DND-41 (cell line): ENCODE measurements around the gene DPH1.

ENCODE experiments used
- ATAC-seq: fragments of 200-7000 bp; cut with Tn5 transposase; 3 replicates; pipeline ENCODE4 v1.9.1; 2021; ENCODE audit warnings: low read depth; ENCODE audit not compliant: insufficient read depth
- DNase-seq: peaks from one replicate; pipeline ENCODE4 v3.0.0-alpha.2; 2020
- H2AFZ ChIP-seq: 2 replicates; pipeline ENCODE4 v1.6.0; 2012; ENCODE audit warnings: low read depth, low read length
- H3K27ac ChIP-seq: 2 replicates; pipeline ENCODE4 v1.5.1; 2012; ENCODE audit warnings: low read length, inconsistent platforms
- H3K27me3 ChIP-seq: fragments of 200-600 bp; sonication (generic); 2 replicates; pipeline ENCODE4 v1.6.0; 2012; ENCODE audit warnings: low read length, mild to moderate bottlenecking, inconsistent platforms; ENCODE audit not compliant: insufficient read depth, poor library complexity
- H3K36me3 ChIP-seq: 2 replicates; pipeline ENCODE4 v1.5.1; 2012; ENCODE audit warnings: low read length, inconsistent platforms; ENCODE audit not compliant: insufficient read depth
- H3K4me1 ChIP-seq: 2 replicates; pipeline ENCODE4 v1.5.1; 2012; ENCODE audit warnings: mild to moderate bottlenecking, low read length; ENCODE audit not compliant: insufficient read depth
- H3K4me2 ChIP-seq: 2 replicates; pipeline ENCODE4 v1.6.0; 2012; ENCODE audit warnings: mild to moderate bottlenecking, moderate library complexity, low read length, inconsistent platforms; ENCODE audit not compliant: insufficient read depth
- H3K4me3 ChIP-seq, 2 experiments: fragments of 200-600 bp in 1 of 2; shearing (Covaris generic) in 1 of 2; 2 replicates each; pipeline ENCODE4 v1.5.1; 2012 to 2016; ENCODE audit warnings: inconsistent platforms in 2 of 2, low read length in 2 of 2, mild to moderate bottlenecking in 2 of 2, low read depth in 1 of 2, moderate library complexity in 1 of 2
- H3K79me2 ChIP-seq: 2 replicates; pipeline ENCODE4 v1.6.0; 2012; ENCODE audit warnings: low read length, inconsistent platforms; ENCODE audit not compliant: insufficient read depth
- H3K9ac ChIP-seq: 2 replicates; pipeline ENCODE4 v1.6.0; 2012; ENCODE audit warnings: low read depth, mild to moderate bottlenecking, inconsistent platforms, low read length, moderate library complexity
- H3K9me3 ChIP-seq: 2 replicates; pipeline ENCODE4 v1.5.1; 2012; ENCODE audit warnings: low read length, moderate library complexity, mild to moderate bottlenecking, inconsistent platforms; ENCODE audit not compliant: insufficient read depth, severe bottlenecking
- H4K20me1 ChIP-seq: 2 replicates; pipeline ENCODE4 v1.6.0; 2012; ENCODE audit warnings: low read length; ENCODE audit not compliant: insufficient read depth
- EZH2 ChIP-seq: IDR thresholded peaks from 3 replicates; pipeline ENCODE4 v1.6.1; 2012; ENCODE audit warnings: borderline replicate concordance, low read depth, mild to moderate bottlenecking, moderate library complexity, low read length, inconsistent platforms; ENCODE audit not compliant: severe bottlenecking
- TF ChIP-seq, protein P1 (sequence below): IDR thresholded peaks from 2 replicates; pipeline ENCODE4 v1.5.1; 2012; ENCODE audit warnings: borderline replicate concordance, low read length, moderate library complexity, mild to moderate bottlenecking; ENCODE audit not compliant: poor library complexity, severe bottlenecking; ENCODE audit errors: extremely low read depth

DPH1 gene

DNA sequence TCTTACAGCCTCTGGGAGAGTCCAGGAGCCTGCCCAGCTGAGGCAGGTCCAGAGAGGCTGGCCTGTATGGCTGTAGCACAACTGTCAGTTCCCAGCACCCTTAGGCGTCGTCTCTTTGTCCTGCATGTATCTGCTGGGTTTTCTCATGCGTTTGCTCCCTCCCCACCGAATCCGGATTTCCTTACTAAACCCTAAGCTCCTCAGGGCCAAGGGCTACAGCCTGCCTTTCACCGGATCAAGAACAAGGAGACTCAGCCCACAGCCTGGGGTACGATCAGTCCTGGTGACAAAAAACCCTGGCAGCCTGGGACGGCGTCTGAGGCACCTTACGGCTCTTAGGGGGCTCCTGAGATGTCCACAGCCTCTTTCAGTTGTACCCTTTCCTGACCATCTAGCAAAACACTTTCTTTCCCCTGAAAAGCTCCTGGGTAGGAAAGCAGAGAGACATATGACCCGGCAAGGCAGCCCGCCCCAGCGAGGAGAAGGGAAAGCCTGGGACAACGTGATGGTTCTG is 37.2 kb downstream of the DPH1 start:
- ATAC-seq (no peak), DNase-seq (no peak)
- TF ChIP-seq, protein P1, sequence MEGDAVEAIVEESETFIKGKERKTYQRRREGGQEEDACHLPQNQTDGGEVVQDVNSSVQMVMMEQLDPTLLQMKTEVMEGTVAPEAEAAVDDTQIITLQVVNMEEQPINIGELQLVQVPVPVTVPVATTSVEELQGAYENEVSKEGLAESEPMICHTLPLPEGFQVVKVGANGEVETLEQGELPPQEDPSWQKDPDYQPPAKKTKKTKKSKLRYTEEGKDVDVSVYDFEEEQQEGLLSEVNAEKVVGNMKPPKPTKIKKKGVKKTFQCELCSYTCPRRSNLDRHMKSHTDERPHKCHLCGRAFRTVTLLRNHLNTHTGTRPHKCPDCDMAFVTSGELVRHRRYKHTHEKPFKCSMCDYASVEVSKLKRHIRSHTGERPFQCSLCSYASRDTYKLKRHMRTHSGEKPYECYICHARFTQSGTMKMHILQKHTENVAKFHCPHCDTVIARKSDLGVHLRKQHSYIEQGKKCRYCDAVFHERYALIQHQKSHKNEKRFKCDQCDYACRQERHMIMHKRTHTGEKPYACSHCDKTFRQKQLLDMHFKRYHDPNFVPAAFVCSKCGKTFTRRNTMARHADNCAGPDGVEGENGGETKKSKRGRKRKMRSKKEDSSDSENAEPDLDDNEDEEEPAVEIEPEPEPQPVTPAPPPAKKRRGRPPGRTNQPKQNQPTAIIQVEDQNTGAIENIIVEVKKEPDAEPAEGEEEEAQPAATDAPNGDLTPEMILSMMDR, result no peak
- TF ChIP-seq EZH2, result no peak
- Histone ChIP-seq H3K9ac (no peak overlapping the region), H4K20me1 (peaks cover 6% of the 10 kb centered on the region; the same call in 1 of the 2 replicates), H3K27me3 (no peaks in the 10 kb centered on the region), H3K27ac (no peak overlapping the region), H2AFZ (no peak overlapping the region), H3K79me2 (no peaks in the 10 kb centered on the region), H3K4me1 (no peaks in the 10 kb centered on the region), H3K4me3 (no peak overlapping the region), H3K4me2 (no peak overlapping the region), H3K36me3 (peaks cover 84% of the 10 kb centered on the region), H3K9me3 (no peaks in the 10 kb centered on the region)

DNA sequence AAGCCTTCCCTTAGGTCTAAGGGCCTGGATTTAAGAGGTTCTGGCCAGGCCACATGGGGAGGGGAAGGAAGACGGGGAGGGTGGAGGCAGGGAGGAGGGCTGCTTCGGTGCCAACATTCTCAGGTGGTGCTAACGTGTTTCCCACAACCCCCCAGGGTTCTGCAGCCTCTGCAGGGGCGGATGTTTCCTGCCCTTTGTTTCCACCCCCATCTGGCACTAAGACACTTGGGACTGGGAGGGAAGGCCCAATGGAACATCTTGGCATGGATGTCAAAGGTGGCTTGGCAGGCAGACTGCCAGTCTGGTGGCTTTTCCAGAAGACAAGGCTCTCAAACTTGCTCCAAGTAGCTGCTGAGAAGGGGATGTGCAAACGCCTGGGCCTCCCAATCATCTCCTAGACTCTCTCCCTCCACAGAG is 37.7 kb downstream of the DPH1 start:
- DNase-seq, result peak; percentile 27
- ATAC-seq, result no peak
- no peak for TF ChIP-seq EZH2
- TF ChIP-seq, protein P1, result no peak
- Histone ChIP-seq H4K20me1 (peaks cover 6% of the 10 kb centered on the region; the same call in 1 of the 2 replicates), H3K79me2 (no peaks in the 10 kb centered on the region), H2AFZ (no peak overlapping the region), H3K9ac (no peak overlapping the region), H3K27ac (no peak overlapping the region), H3K9me3 (no peaks in the 10 kb centered on the region), H3K4me3 (no peak overlapping the region), H3K4me1 (no peaks in the 10 kb centered on the region), H3K36me3 (peaks cover 84% of the 10 kb centered on the region), H3K4me2 (no peak overlapping the region), H3K27me3 (no peaks in the 10 kb centered on the region)

DNA sequence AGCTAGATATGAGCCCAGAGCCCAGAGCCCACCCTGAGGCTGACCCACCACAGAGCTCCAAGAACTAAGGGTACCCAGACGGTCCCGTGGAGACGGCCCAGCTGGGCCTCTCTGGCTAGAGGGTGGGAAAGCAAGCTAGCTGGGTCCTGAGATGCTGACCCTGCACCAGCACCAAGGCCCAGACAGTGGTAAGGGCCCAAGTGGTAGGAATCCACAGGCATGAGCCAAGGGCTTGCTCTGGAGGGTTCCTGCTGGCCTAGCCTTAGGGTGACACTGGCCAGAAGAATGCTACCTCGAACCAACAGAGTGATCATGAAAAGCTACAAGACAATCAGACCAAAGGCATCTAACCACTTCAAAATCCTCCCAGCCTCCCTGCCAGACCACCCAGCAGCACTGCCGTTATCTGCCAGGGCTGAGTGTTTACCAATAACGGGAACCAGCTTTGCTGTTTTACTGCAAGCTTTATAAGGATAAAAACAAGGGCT is 38.1 kb downstream of the DPH1 start:
- no peak for DNase-seq
- no peak for ATAC-seq
- Histone ChIP-seq H3K36me3 (peaks cover 81% of the 10 kb centered on the region), H3K4me2 (no peak overlapping the region), H3K9ac (no peak overlapping the region), H3K9me3 (no peaks in the 10 kb centered on the region), H3K27ac (0 out of 2 replicates have a peak overlapping the region, but pooled peaks have one; percentile 23), H4K20me1 (peaks cover 6% of the 10 kb centered on the region; the same call in 1 of the 2 replicates), H2AFZ (no peak overlapping the region), H3K27me3 (no peaks in the 10 kb centered on the region), H3K4me1 (no peaks in the 10 kb centered on the region), H3K4me3 (no peak overlapping the region), H3K79me2 (no peaks in the 10 kb centered on the region)
- no peak for TF ChIP-seq EZH2
- TF ChIP-seq, protein P1, result no peak
